Measurements from ENCODE around the gene CTDSPL. TPM values are rescaled to one million over a fixed set of nuclear protein-coding genes. Genes with fewer than 3 reads are reported as not detected.

CTDSPL gene
- total RNA-seq, 1 experiment from 2014 or later = 5.4 TPM

- no peak for DNase-seq (ENCODE audit: extremely low read depth, low read depth)
Measured at GRCh38 chr3:37937156-37937555, 75.5 kb downstream of the CTDSPL start.

DNA sequence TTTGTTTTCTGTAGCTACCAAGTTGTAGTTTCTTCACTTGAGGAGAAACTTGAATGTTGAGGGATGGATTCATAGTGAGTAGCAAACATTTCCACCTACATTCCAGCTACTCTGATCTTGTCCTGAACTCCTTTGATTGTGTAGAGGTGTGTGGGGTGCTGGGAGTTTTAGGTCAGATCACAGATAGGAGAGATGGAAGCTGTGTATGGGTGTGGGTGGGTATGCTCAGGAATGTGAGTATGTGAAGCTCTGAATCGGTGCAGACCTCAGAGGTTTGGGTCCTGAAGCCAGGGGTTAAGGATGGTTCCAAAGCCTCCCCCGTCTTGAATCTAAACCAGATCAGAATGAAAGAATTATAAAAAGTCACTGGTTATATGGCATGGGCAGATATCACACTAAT, 76.3 kb downstream of the CTDSPL start:
- DNase-seq (ENCODE audit: extremely low read depth, low read depth) = no peak

GRCh38 chr3:37940242-37940908, 78.7 kb downstream of the CTDSPL start:
- no peak for DNase-seq (ENCODE audit: extremely low read depth, low read depth)

- no peak for DNase-seq (ENCODE audit: extremely low read depth, low read depth)
Measured at GRCh38 chr3:37941608-37942508, 80.2 kb downstream of the CTDSPL start.

GRCh38 chr3:37942646-37943045, 81.0 kb downstream of the CTDSPL start:
- DNase-seq (ENCODE audit: extremely low read depth, low read depth) = no peak

- DNase-seq (ENCODE audit: extremely low read depth, low read depth) = no peak
Measured at GRCh38 chr3:37943126-37943525, 81.4 kb downstream of the CTDSPL start.

DNA sequence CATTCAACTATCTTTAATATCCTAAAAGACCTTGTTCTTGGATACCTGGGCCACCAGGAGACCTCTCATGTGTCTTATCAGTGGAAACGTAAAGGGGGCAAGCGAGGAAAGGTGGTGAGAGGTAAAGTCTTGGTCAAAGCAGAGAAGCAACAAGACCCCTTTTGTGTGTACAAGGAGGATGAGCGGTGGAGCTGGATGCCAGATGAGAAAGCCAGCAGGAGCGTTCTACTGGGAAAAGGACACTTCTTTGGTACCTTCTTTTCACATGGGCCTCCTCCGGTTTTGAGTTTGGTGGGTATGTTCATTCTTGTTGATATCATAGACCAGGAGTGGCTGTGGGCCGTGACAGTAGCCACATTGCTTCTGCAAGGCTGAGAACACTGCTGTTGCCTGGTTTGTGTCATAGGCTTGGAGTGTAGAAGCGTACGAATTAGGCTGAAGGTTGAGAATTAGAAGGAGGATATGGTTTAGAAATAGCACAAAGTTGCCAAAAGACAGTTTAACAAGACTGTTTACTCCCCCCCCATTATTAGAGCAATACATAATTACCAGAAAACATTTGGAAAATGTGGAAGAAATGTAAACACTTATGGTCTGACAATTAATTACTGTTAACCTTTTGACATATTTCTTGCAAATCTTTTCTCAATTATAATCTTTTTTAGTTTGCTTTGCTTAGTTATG, 82.1 kb downstream of the CTDSPL start:
- no peak for DNase-seq (ENCODE audit: extremely low read depth, low read depth)

DNA sequence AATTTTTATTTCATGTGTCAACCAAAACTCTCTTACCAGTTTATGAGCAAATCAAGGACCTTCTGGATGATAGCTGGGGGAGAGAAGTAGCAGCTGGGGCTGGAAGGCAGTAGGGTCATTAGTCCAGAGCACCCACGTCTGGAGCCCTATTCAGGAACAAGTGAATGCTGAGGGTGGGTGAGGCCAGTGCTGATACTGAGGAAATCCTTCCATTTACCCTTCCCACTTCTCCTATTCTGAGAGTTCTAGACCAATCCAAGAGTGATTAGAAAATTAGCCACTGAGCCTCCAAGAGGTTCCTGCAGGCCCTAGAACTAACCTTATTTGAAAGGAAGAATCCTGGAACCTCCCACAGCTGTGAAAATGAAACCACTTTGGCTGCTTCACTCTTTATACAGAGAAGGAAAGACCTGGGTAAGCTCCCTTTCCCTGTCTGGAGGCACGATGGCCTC, 82.7 kb downstream of the CTDSPL start:
- DNase-seq (ENCODE audit: extremely low read depth, low read depth) = no peak

- no peak for DNase-seq (ENCODE audit: extremely low read depth, low read depth)
Measured at GRCh38 chr3:37945156-37945806, 83.6 kb downstream of the CTDSPL start.

- DNase-seq (ENCODE audit: extremely low read depth, low read depth) = no peak
Measured at GRCh38 chr3:37945807-37946530, 84.3 kb downstream of the CTDSPL start.

- DNase-seq (ENCODE audit: extremely low read depth, low read depth) = no peak
Measured at GRCh38 chr3:37946531-37946889, 84.8 kb downstream of the CTDSPL start.

- no peak for DNase-seq (ENCODE audit: extremely low read depth, low read depth)
Measured at GRCh38 chr3:37949866-37950265, 88.2 kb downstream of the CTDSPL start.

DNA sequence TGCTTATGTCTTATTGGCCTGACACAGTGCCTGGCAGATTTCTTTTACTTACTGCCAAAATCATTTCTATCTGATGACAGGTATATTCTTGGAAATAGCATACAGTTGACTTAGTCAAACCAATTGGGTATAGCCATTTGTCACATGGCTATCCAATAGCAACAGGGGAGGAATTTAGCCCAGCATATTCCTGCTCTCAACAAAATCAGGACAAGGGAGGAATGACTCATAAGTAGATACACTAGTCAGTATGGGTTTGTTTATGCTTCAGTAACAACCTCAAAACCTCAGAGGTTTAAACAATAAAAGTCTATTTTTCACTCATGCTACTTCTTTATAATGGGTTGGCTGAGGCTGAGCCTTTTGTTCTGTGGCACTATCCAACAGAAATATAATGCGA, 90.9 kb downstream of the CTDSPL start:
- DNase-seq (ENCODE audit: extremely low read depth, low read depth) = no peak

- DNase-seq (ENCODE audit: extremely low read depth, low read depth) = no peak
Measured at GRCh38 chr3:37953226-37953625, 91.5 kb downstream of the CTDSPL start.

- DNase-seq (ENCODE audit: extremely low read depth, low read depth) = no peak
Measured at GRCh38 chr3:37953707-37954394, 92.2 kb downstream of the CTDSPL start.

- no peak for DNase-seq (ENCODE audit: extremely low read depth, low read depth)
Measured at GRCh38 chr3:37954881-37955280, 93.2 kb downstream of the CTDSPL start.

DNA sequence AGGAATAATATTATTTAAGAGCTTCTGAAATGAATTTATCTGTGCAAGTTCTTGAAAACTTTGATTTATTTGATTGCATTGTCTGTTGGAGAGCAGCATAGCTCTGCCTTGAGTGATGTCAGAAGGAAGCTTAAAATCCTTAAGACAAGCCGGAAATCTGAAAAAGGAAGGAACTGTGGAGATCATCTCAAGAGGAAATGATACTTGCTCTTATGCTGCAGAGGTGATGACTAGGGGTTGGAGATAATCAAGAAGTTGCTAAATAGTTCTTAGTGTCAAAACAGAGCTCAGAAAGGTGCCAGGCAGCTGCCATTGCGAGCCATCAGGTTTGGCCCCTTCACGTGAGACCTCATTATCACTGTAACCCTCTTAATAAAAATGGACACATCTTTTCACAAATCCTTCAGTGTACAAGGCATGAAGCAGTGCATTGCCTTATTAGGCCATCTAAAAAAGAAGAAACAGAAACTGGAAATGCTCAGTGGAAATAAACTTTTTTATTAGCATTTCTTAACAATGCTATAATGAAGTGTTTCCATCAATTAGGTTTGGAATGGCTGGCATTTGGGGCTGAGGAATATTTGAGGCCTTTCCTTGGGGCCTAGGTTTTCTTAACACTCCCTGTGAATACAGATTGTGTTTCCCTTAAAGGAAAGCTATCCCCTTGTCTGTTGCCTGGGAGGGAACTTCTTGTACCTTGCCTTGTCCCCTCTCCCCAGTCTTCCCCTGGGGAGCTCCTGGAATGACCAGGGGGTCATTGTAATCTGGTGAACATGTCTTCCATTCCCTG, 94.4 kb downstream of the CTDSPL start:
- DNase-seq (ENCODE audit: extremely low read depth, low read depth) = no peak

DNA sequence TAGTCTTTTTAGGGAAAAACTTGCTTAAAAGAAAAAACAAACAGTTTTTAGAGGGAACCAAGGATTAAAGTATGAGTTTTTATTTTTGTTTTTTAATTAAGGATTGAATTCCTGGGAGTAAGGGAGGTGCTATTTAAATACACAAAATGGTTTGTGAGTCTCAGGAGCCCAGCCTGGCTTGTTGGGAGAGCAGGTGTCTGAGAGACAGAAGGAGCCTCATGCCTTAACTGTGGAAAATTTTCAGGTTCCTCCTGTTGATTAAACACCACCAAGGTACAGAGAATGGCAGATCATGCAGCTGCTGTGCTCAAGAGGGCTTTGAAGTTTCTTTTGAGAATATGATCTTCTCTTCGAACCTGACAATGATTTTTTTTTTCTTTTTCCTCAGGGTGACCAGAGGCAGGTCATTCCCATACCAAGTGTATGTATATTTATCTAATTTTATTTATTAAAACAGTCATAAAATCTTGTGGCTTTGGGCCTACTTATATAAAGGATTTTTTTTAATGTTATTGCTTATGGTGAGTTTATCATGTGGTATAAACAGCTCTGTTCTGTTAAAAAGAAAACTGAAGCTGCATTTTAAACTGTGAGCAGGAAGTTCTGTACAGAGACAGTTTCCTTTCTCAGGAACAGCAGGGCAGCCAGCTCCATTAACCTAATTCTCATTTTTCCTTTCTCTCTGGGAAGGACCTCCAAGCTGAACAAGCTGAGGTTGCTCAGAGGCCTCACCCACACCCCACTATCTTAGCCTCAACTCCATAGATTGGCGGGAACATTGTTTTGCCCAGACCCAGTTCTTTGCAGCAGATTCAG, 95.3 kb downstream of the CTDSPL start:
- no peak for DNase-seq (ENCODE audit: extremely low read depth, low read depth)
